ENCODE results near the gene DOCK2.

- TF ChIP-seq CTCF (tag by site-specific recombination; IDR thresholded peaks at IDR 0.05) (no peak), ZNF391 (tag by site-specific recombination; IDR thresholded peaks at IDR 0.05; ENCODE audit: borderline replicate concordance, low read depth) (no peak), REST (tag by site-specific recombination; IDR thresholded peaks at IDR 0.05) (no peak)
Observed at GRCh38 chr5:170105642-170106611, 468.9 kb downstream of the DOCK2 start, which contains the start of gene FOXI1.

Measured in HEK293 (cell line).